HCT116 (cell line): Measurements from ENCODE around the gene TIE1. TPM values are rescaled to one million over a fixed set of nuclear protein-coding genes. Genes with fewer than 3 reads are reported as not detected.

ENCODE experiments used
- ATAC-seq: fragments of 200-7000 bp; cut with Tn5 transposase; 2 replicates; pipeline ENCODE4 v1.9.1; 2020; ENCODE audit warnings: mild to moderate bottlenecking, moderate library complexity
- BruUV-seq: library from RNA; stranded (reverse); fragments of 400-500 nt; replicated peaks from 2 replicates; lab custom pipeline; 2021; lab: Mats Ljungman, UMichigan
- CTCF ChIA-PET: fragments of 300-600 bp; sonication (Branson Sonifier 250); formaldehyde crosslinking; loops from one replicate; lab custom pipeline; 2021; ENCODE audit warnings: antibody characterized with exemption; lab: Charles Lee
- POLR2A ChIA-PET: fragments of 300-600, 350-600 bp; sonication (Branson Sonifier 250); formaldehyde crosslinking; loops from one replicate; lab custom pipeline; 2021; ENCODE audit warnings: antibody characterized with exemption; lab: Charles Lee
- RAD21 ChIA-PET, 2 experiments: fragments of 300-600 bp; sonication (Branson Sonifier 250); formaldehyde crosslinking; loops; one replicate each; lab custom pipeline; 2023; ENCODE audit warnings: low total read pairs in 2 of 2; ENCODE audit not compliant: uncharacterized antibody in 2 of 2, unreplicated experiment in 2 of 2, low non-redundant PET in 1 of 2; lab: Charles Lee
- DNase-seq: peaks from one replicate; pipeline ENCODE4 v3.0.0-alpha.2; 2010; ENCODE audit warnings: low read depth, low spot score
- H2AFZ ChIP-seq: fragments of 200-600 bp; shearing (Covaris generic), sonication (generic); 2 replicates; pipeline ENCODE4 v1.6.1; 2017; ENCODE audit warnings: low read depth, mixed run types, mixed read lengths, antibody characterized with exemption, low read length; ENCODE audit not compliant: poor library complexity, severe bottlenecking
- H3K27ac ChIP-seq: 2 replicates; pipeline ENCODE4 v1.5.1; 2012; ENCODE audit warnings: low read depth, low read length
- H3K27me3 ChIP-seq: fragments of 200-600 bp; sonication (generic); 2 replicates; pipeline ENCODE4 v1.6.1; 2016; ENCODE audit warnings: mixed run types, low read length, mixed read lengths; ENCODE audit not compliant: insufficient read depth
- H3K36me3 ChIP-seq, 2 experiments: fragments of 200-500 bp in 1 of 2; fragments of 200-600 bp in 1 of 2; sonication (Bioruptor generic) in 1 of 2; sonication (generic) in 1 of 2; 2 replicates each; pipeline versions ENCODE4 v1.5.1 to v1.6.1; 2014 to 2016; ENCODE audit warnings: low read length in 2 of 2, inconsistent platforms in 1 of 2, mixed read lengths in 1 of 2, mixed run types in 1 of 2; ENCODE audit not compliant: insufficient read depth in 2 of 2, control insufficient read depth in 1 of 2
- H3K4me1 ChIP-seq, 2 experiments: fragments of 200-600 bp in 1 of 2; sonication (generic) in 1 of 2; 2 replicates each; pipeline versions ENCODE4 v1.5.1 to v1.6.1; 2012 to 2017; ENCODE audit warnings: low read length in 2 of 2, inconsistent platforms in 1 of 2, mild to moderate bottlenecking in 1 of 2, mixed read lengths in 1 of 2, mixed run types in 1 of 2, moderate library complexity in 1 of 2; ENCODE audit not compliant: insufficient read depth in 2 of 2, control insufficient read depth in 1 of 2
- H3K4me2 ChIP-seq: fragments of 200-600 bp; sonication (generic); 2 replicates; pipeline ENCODE4 v1.6.1; 2017; ENCODE audit warnings: mixed run types, low read length, mixed read lengths
- H3K4me3 ChIP-seq, 2 experiments: fragments of 200-600 bp in 1 of 2; sonication (generic) in 1 of 2; replicated peaks in 1 of 2; 2 replicates each; pipeline ENCODE4 v1.5.1; 2011 to 2016; ENCODE audit warnings: low read length in 2 of 2, control low read depth in 1 of 2, low read depth in 1 of 2, mild to moderate bottlenecking in 1 of 2, mixed read lengths in 1 of 2, mixed run types in 1 of 2
- H3K79me2 ChIP-seq: fragments of 200-600 bp; sonication (generic); 2 replicates; pipeline ENCODE4 v1.6.1; 2017; ENCODE audit warnings: mild to moderate bottlenecking, mixed run types, low read length, moderate library complexity, mixed read lengths; ENCODE audit not compliant: insufficient read depth
- H3K9ac ChIP-seq: fragments of 200-600 bp; sonication (generic); 2 replicates; pipeline ENCODE4 v1.6.1; 2016; ENCODE audit warnings: low read length, mixed read lengths
- H3K9me2 ChIP-seq: fragments of 200-600 bp; sonication (generic), shearing (Covaris generic); 2 replicates; pipeline ENCODE4 v1.6.1; 2017; ENCODE audit warnings: mixed run types, mild to moderate bottlenecking, moderate library complexity; ENCODE audit not compliant: insufficient read depth
- H3K9me3 ChIP-seq, 2 experiments: fragments of 200-500 bp in 1 of 2; fragments of 200-600 bp in 1 of 2; sonication (Bioruptor generic) in 1 of 2; sonication (generic) in 1 of 2; 2 replicates each; pipeline ENCODE4 v1.6.1; 2014 to 2017; ENCODE audit warnings: low read length in 2 of 2, mixed read lengths in 2 of 2, inconsistent platforms in 1 of 2, low read depth in 1 of 2, mild to moderate bottlenecking in 1 of 2, mixed run types in 1 of 2, moderate library complexity in 1 of 2; ENCODE audit not compliant: control insufficient read depth in 1 of 2, insufficient read depth in 1 of 2
- H4K20me1 ChIP-seq: fragments of 200-600 bp; sonication (generic), shearing (Covaris generic); 2 replicates; pipeline ENCODE4 v1.6.1; 2017; ENCODE audit warnings: mixed run types, mild to moderate bottlenecking, moderate library complexity; ENCODE audit not compliant: insufficient read depth
- EGR1 ChIP-seq: IDR thresholded peaks from 2 replicates; pipeline ENCODE4 v1.6.1; 2012; ENCODE audit warnings: low read depth
- FOSL1 ChIP-seq: IDR thresholded peaks from 2 replicates; pipeline ENCODE4 v1.6.1; 2012; ENCODE audit warnings: low read depth
- SRF ChIP-seq: IDR thresholded peaks from 2 replicates; pipeline ENCODE4 v1.6.1; 2012; ENCODE audit warnings: low read depth
- TCF7L2 ChIP-seq: IDR thresholded peaks from 2 replicates; pipeline ENCODE4 v1.7.0; 2011; ENCODE audit warnings: borderline replicate concordance, inconsistent platforms; ENCODE audit not compliant: insufficient read depth, insufficient read length; ENCODE audit errors: extremely low read depth
- YY1 ChIP-seq: IDR thresholded peaks from 2 replicates; pipeline ENCODE4 v1.6.1; 2011; ENCODE audit warnings: low read length, low read depth, moderate library complexity, mild to moderate bottlenecking; ENCODE audit not compliant: insufficient replicate concordance; ENCODE audit errors: extremely low read depth
- ZFX ChIP-seq: fragments of 450-650 bp; IDR thresholded peaks from 2 replicates; pipeline ENCODE4 v1.6.1; 2017
- intact Hi-C: fragments of 100-400 bp; cut with micrococcal nuclease; formaldehyde crosslinking; loops from 2 replicates; pipeline ENCODE4 v1.10.0; 2022
- total RNA-seq: library from RNA; stranded (reverse); gene quantifications from one replicate; pipeline ENCODE4 v1.2.1, GENCODE V29; 2021; ENCODE audit not compliant: unreplicated experiment
- TF ChIP-seq, protein P1 (sequence below): IDR thresholded peaks from 2 replicates; pipeline ENCODE4 v1.6.1; 2012

Gene TIE1
- total RNA-seq, 1 experiment from 2014 or later = not detected

DNA sequence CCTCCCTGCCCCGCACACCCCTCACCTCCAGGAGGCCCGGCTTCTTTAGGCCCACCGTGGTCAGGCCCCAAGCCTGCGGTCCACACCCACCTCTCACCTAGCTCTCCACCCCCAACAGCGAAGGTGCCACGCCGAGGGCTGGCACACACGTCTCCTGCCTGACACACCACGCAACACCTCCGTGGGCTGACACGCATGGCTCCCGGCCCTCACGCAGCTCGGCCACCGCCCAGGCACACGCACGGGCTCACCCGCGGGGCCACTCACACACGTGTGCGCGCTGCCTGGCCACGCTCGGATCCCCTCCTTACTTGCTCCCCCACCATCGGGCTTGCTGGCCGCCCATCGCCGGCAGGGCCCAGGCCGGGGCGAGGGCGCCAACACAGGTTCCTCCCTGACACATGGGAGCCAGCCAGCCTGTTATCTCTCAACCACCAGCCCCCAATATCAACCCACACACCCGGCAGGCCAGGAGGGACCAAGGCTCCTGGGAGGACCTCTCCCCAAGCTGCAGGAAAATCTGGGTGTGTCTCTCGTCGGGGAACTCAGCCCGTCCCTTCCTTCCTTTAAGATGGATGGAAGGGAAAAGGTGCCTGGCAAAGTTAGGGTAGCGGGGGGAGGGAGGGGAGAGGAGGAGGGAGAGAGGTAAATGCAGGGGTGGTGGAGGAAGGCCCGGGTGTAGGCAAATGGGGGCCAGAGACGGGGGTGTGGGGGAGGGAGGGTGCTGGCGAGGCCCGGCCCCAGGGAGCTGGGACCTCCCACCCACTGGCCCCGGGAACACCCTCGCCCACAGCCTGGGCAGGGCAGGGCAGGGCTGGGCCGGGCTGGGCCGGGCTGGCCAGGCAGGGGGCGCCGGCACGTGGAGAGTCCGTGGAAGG lies 66.5 kb downstream of the TIE1 start:
- no peaks in the 10 kb centered on the region for H4K20me1 ChIP-seq
- H2AFZ ChIP-seq = no peak overlapping the region
- peaks cover 12 to 18% of the 10 kb centered on the region in 2 experiments; a peak in 2 of 4 replicates for H3K36me3 ChIP-seq
- peak overlapping the region; percentile 98 for H3K9ac ChIP-seq
- peak overlapping the region; percentile 98 for H3K27ac ChIP-seq
- H3K9me2 ChIP-seq = no peaks in the 10 kb centered on the region
- peak overlapping the region; percentile 75 to 98 for H3K4me3 ChIP-seq
- intact Hi-C loops = no loop called here
- peak overlapping the region; percentile 94 for H3K4me2 ChIP-seq
- H3K27me3 ChIP-seq = no peaks in the 10 kb centered on the region
- H3K9me3 ChIP-seq = no peaks in the 10 kb centered on the region
- ChIA-PET CTCF (interaction anchor here (0.9 kb wide), 1 partner anchor 140 kb away, joined by 3 read pairs; no protein-coding TSS in a partner anchor), POLR2A (interaction anchor here (0.7 to 2.5 kb wide), 11 partner anchors 9 to 140 kb away, joined by 3 to 26 read pairs (median 4); partner anchors contain the start of genes C1orf210 and CDC20), RAD21 (interaction anchor here in 1 of 2 experiments (1.2 kb wide), 1 partner anchor 47 kb away, joined by 5 read pairs; no protein-coding TSS in a partner anchor)
- peaks cover 19 to 81% of the 10 kb centered on the region in 2 experiments for H3K4me1 ChIP-seq
- peaks cover 51% of the 10 kb centered on the region for H3K79me2 ChIP-seq
- DNase-seq = peak; percentile 46
- TF ChIP-seq, protein P1, sequence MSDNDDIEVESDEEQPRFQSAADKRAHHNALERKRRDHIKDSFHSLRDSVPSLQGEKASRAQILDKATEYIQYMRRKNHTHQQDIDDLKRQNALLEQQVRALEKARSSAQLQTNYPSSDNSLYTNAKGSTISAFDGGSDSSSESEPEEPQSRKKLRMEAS = no peak
- TF ChIP-seq TCF7L2 (no peak), FOSL1 (no peak), YY1 (no peak), ZFX (peak; percentile 44), SRF (no peak), EGR1 (no peak)
- TSS peak; percentile 65 for BruUV-seq
- peak; percentile 73 for ATAC-seq
